Left lobe of liver (tissue), 2 donors: ENCODE measurements around the gene MRPL34. TPM values are rescaled to one million over a fixed set of nuclear protein-coding genes. Genes with fewer than 3 reads are reported as not detected.
A peak's percentile ranks its signal among the peaks of the same experiment; 100 is the strongest.

Source experiments
- ATAC-seq: fragments of 200-7000 bp; cut with Tn5 transposase; one replicate; pipeline ENCODE4 v1.9.1; 2020; ENCODE audit warnings: mild to moderate bottlenecking, moderate library complexity
- DNase-seq: peaks from one replicate; pipeline ENCODE4 v3.0.0-alpha.2; 2020; ENCODE audit warnings: low spot score
- total RNA-seq: library from RNA; stranded (reverse); gene quantifications from one replicate; pipeline ENCODE4 v1.2.1, GENCODE V29; 2021
- donor health status: DM: no; HTN: no; CAD: no; lungs with moderate emphysema.
- donor health status: DM: no; HTN: yes; CAD: no.

MRPL34 gene
- total RNA-seq, 1 donor from 2014 or later, result 148 TPM

DNA sequence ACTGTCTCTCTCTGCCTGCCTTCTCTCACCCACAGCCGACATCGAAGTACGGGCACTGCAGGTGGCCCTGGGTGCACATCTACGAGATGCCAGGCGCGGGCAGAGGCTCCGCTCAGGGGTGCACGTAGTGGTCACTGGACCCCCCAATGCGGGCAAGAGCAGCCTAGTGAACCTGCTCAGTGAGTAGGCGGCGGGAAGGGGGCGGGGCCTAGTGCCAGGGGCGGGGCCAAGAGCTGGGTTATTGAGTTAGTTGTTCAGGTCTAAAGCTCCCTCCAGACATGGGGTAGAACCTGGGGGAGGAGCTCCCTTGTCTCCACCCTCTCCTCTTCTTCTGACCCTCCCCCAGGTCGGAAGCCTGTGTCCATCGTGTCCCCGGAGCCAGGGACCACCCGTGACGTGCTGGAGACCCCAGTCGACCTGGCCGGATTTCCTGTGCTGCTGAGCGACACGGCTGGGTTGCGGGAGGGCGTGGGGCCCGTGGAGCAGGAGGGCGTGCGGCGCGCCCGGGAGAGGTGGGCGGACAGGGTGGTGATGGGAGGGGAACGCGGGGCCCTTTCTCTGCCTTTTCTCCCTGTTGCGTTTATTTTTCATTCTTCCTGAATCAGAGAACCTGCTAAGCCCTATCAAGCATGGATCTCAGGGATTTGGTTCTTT is 33.5 kb downstream of the MRPL34 start:
- no peak for DNase-seq
- ATAC-seq, result no peak

- ATAC-seq, result peak; percentile 81
- DNase-seq, result peak; percentile 88
These were observed 34.7 kb downstream of the MRPL34 start for GRCh38 chr19:17340302-17340870.

DNA sequence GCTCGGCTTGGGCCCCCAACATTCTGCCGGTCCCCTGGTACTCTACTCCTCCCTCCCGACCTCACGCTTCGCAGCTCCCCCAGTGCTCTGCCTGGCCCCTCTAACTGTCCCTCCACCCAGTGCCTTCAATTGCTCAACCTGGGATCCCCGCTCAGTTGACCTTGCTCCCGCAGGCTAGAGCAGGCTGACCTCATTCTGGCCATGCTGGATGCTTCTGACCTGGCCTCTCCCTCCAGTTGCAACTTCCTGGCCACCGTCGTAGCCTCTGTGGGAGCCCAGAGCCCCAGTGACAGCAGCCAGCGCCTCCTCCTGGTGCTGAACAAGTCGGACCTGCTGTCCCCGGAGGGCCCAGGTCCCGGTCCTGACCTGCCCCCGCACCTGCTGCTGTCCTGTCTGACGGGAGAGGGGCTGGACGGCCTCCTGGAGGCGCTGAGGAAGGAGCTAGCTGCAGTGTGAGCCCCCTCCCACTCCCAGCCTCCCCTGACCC is 35.2 kb downstream of the MRPL34 start:
- peak; percentile 75 for DNase-seq
- ATAC-seq, result peak; percentile 62

GRCh38 chr19:17341386-17341785 is 35.7 kb downstream of the MRPL34 start:
- ATAC-seq (no peak), DNase-seq (no peak)

- ATAC-seq (no peak), DNase-seq (no peak)
These were observed 36.2 kb downstream of the MRPL34 start for GRCh38 chr19:17341845-17342244.

- ATAC-seq (peak; percentile 97), DNase-seq (peak; percentile 74)
These were observed 40.5 kb downstream of the MRPL34 start for GRCh38 chr19:17346109-17346671.

- DNase-seq, result no peak
- ATAC-seq, result no peak
These were observed 41.7 kb downstream of the MRPL34 start for GRCh38 chr19:17347361-17347760.

DNA sequence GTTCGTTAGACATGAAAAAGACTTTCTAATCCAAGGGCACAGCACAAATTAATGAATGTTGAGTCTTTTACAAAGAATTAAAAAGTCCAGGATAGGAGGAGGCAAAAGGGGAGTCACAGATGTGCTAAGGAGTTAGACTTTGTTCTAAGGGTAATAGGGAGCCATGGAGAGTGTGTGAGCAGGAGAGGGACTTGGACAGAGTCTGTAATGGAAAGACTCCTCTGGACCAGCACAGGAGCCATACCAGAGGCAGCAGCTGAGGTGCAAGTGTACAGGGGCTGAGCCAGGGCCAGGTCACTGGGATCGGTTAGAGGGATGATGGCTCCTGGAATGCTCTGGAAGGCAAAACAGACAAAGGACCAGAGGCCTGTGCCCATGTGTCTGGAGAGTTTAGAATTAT is 42.2 kb downstream of the MRPL34 start:
- no peak for DNase-seq
- no peak for ATAC-seq

GRCh38 chr19:17348700-17349099 is 43.0 kb downstream of the MRPL34 start:
- ATAC-seq (peak; percentile 30), DNase-seq (no peak)

- DNase-seq, result no peak
- no peak for ATAC-seq
These were observed 46.3 kb downstream of the MRPL34 start for GRCh38 chr19:17351815-17352435.

DNA sequence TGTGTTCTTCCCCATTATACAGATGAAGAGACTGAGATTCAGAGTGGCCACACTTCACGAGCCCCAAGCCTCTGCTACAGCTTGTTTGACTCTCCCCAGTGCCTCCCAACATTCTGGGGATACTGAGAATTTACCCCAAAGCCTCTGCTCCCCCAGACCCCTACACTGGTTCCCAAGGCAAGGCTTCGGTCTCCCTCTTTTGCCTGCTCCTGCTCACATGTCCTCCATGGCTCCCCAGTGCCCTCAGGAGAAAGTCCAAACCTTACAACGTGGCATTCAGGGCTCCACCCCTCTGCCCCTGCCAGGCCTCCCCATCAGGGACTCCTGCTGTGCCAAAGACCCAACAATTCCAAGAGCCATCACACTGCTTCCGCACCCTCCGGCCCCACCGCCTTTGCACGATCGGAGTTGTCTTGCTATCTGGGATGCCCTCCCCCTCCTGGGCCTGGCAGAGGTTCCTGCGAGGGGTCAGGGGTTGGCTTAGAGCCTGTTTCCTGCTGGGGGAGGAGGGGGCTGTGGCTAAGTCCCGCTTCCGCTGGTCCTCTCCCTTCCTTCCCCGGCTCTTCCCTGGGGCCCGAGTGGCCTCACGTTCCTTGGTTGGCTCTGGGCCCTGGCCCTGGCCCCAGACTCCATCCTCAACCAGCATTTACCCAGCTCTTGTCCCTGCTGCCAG is 47.1 kb downstream of the MRPL34 start:
- DNase-seq, result no peak
- peak; percentile 32 for ATAC-seq

DNA sequence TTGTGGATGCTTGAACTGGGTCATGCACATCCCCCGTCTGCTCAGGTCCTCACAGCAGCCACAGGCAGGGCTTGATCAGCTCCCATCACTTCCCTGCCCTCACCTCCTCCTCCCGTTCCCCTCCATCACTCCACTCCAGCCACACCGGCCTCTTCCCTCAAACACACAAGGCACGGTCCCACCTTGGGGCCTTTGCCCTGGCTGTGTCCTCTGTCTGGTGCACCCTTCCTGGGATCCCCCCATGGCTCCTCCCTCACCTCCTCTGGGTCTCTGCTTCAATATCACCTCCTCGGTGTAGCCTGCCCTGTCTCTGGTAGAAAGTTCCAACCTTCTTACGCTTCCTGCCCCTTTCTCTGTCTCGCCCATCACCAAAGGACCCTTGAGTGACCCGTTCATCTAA is 47.7 kb downstream of the MRPL34 start:
- DNase-seq, result no peak
- no peak for ATAC-seq

Other genes starting within 250 kb of the MRPL34 start
- 5.1 TPM for gene HAUS8, start 230.4 kb upstream of the MRPL34 start, total RNA-seq
- gene MYO9B, start 230.1 kb upstream of the MRPL34 start, total RNA-seq, result 28.9 TPM
- 19.9 TPM for gene USE1, start 90.5 kb upstream of the MRPL34 start, total RNA-seq
- gene OCEL1, start 79.6 kb upstream of the MRPL34 start, total RNA-seq, result 63.0 TPM
- gene NR2F6, start 60.0 kb upstream of the MRPL34 start, total RNA-seq, result 126 TPM
- gene USHBP1, start 41.1 kb upstream of the MRPL34 start, total RNA-seq, result 1.6 TPM
- gene BABAM1, start 38.4 kb upstream of the MRPL34 start, total RNA-seq, result 41.0 TPM
- 0.48 TPM for gene ANKLE1, start 24.0 kb upstream of the MRPL34 start, total RNA-seq
- 18.4 TPM for gene ABHD8, start 2.4 kb upstream of the MRPL34 start, total RNA-seq
- 10.9 TPM for gene DDA1, start 3.7 kb downstream of the MRPL34 start, total RNA-seq
- 9.6 TPM for gene ANO8, start 29.0 kb downstream of the MRPL34 start, total RNA-seq
- gene GTPBP3, start 31.7 kb downstream of the MRPL34 start, total RNA-seq, result 14.3 TPM
- gene PLVAP, start 71.5 kb downstream of the MRPL34 start, total RNA-seq, result 4.6 TPM
- 0.50 TPM for gene CCDC194, start 88.3 kb downstream of the MRPL34 start, total RNA-seq
- gene BST2, start 99.8 kb downstream of the MRPL34 start, total RNA-seq, result 103 TPM
- 22.6 TPM for gene MVB12A, start 114.2 kb downstream of the MRPL34 start, total RNA-seq
- 0.15 TPM for gene TMEM221, start 142.8 kb downstream of the MRPL34 start, total RNA-seq
- gene NXNL1, start 155.1 kb downstream of the MRPL34 start, total RNA-seq, result not detected
- gene SLC27A1, start 164.7 kb downstream of the MRPL34 start, total RNA-seq, result 7.0 TPM
- gene PGLS, start 205.8 kb downstream of the MRPL34 start, total RNA-seq, result 38.9 TPM
- gene COLGALT1, start 249.8 kb downstream of the MRPL34 start, total RNA-seq, result 31.5 TPM